PC-9 (cell line): ENCODE measurements around the gene NUP54. TPM values are rescaled to one million over a fixed set of nuclear protein-coding genes. Genes with fewer than 3 reads are reported as not detected.

Source experiments
- BruUV-seq: library from RNA; stranded (reverse); fragments of 400-500 nt; replicated peaks from 2 replicates; lab custom pipeline; 2021; lab: Mats Ljungman, UMichigan
- CTCF ChIA-PET: fragments of 300-600 bp; sonication (Branson Sonifier 250); formaldehyde crosslinking; loops from one replicate; lab custom pipeline; 2022; ENCODE audit warnings: antibody characterized with exemption; lab: Charles Lee
- POLR2A ChIA-PET: fragments of 300-600 bp; sonication (Branson Sonifier 250); formaldehyde crosslinking; loops from one replicate; lab custom pipeline; 2022; ENCODE audit warnings: antibody characterized with exemption; ENCODE audit not compliant: unreplicated experiment; lab: Charles Lee
- DNase-seq, 2 experiments: peaks; one replicate each; pipeline versions ENCODE4 v3.0.0 to v3.0.0-alpha.2; 2015 to 2022; ENCODE audit warnings: mixed read lengths in 1 of 2
- H2AFZ ChIP-seq: fragments of 200-600 bp; sonication (generic); 2 replicates; pipeline ENCODE4 v1.8.1; 2017; ENCODE audit warnings: antibody characterized with exemption
- H3F3A ChIP-seq: fragments of 200-600 bp; sonication (generic); 2 replicates; pipeline ENCODE4 v1.8.1; 2017; ENCODE audit warnings: antibody characterized with exemption, mild to moderate bottlenecking, low read depth; ENCODE audit not compliant: insufficient read depth
- H3K27ac ChIP-seq: fragments of 200-600 bp; sonication (generic); 2 replicates; pipeline ENCODE4 v1.6.1; 2016; ENCODE audit warnings: mixed run types
- H3K27me3 ChIP-seq: fragments of 200-600 bp; sonication (generic); 2 replicates; pipeline ENCODE4 v1.6.1; 2016; ENCODE audit warnings: low read depth, mixed run types; ENCODE audit not compliant: insufficient read depth
- H3K36me3 ChIP-seq: fragments of 200-600 bp; sonication (generic); 2 replicates; pipeline ENCODE4 v1.6.1; 2016; ENCODE audit warnings: low read depth, mixed run types
- H3K4me1 ChIP-seq: fragments of 200-600 bp; sonication (generic); replicated peaks from 2 replicates; pipeline ENCODE4 v1.6.1; 2016; ENCODE audit warnings: mixed run types; ENCODE audit not compliant: insufficient read depth
- H3K4me2 ChIP-seq: fragments of 200-600 bp; sonication (generic); 2 replicates; pipeline ENCODE4 v1.6.1; 2017; ENCODE audit warnings: mixed run types
- H3K4me3 ChIP-seq: fragments of 200-600 bp; sonication (generic); 2 replicates; pipeline ENCODE4 v1.6.1; 2016; ENCODE audit warnings: mixed run types
- H3K79me2 ChIP-seq: fragments of 200-600 bp; sonication (generic); 2 replicates; pipeline ENCODE4 v1.6.1; 2017; ENCODE audit warnings: low read depth, mixed run types
- H3K9me2 ChIP-seq: fragments of 200-600 bp; sonication (generic); 2 replicates; pipeline ENCODE4 v1.8.1; 2017; ENCODE audit warnings: mild to moderate bottlenecking; ENCODE audit not compliant: insufficient read depth
- H3K9me3 ChIP-seq: fragments of 200-600 bp; sonication (generic); 2 replicates; pipeline ENCODE4 v1.8.1; 2016; ENCODE audit warnings: low read depth; ENCODE audit not compliant: insufficient read depth
- H4K20me1 ChIP-seq: fragments of 200-600 bp; sonication (generic); 2 replicates; pipeline ENCODE4 v1.8.1; 2017; ENCODE audit not compliant: insufficient read depth
- EZH2 ChIP-seq: fragments of 200-600 bp; sonication (generic); IDR thresholded peaks from 2 replicates; pipeline ENCODE4 v1.8.0; 2017; ENCODE audit warnings: antibody characterized with exemption, low read depth
- intact Hi-C: fragments of 100-400 bp; cut with micrococcal nuclease; formaldehyde crosslinking; loops from one replicate; pipeline ENCODE4 v1.10.0; 2022; ENCODE audit not compliant: unreplicated experiment
- total RNA-seq: library from RNA; stranded (reverse); gene quantifications from 2 replicates; pipeline ENCODE4 v1.2.3, GENCODE V29; 2021
- TF ChIP-seq, protein P1 (sequence below): fragments of 200-600 bp; sonication (generic); conservative IDR thresholded peaks from 2 replicates; pipeline ENCODE4 v1.6.1; 2017; ENCODE audit warnings: mixed run types, antibody characterized with exemption, mild to moderate bottlenecking, moderate library complexity

The NUP54 gene
- total RNA-seq, 1 experiment from 2014 or later, result 30.9 TPM

DNA sequence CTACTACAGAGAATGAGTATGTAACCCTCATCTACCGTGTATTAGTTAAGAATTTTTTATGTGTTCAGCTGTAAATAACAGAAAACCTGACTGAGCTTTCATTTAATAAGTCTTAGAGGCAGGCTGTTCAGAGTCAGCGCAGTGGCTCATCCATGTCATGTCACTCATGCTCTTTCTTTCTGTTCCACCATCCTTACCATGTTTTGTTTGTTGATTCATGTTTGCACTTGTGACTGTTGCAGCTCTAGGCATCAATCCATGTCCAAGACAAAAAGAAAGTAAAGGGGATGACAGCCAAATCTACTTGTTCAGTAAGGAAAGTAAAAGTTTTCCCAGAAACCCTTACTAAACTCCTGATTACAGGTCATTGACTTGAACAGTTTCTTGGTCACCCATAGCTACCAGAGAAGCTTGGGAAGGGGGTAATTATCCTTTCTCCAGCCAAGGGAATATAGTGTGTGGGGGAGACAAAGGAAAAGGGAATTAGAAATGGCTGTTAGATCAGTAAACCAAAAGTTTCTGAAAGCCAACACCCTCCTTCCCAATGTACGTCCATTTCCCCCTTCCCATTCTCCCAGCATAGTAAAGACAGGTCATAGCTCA, 64.7 kb downstream of the NUP54 start:
- Histone ChIP-seq H3K4me2 (no peak overlapping the region), H3K27ac (no peak overlapping the region), H3K27me3 (no peaks in the 10 kb centered on the region), H3F3A (no peaks in the 10 kb centered on the region), H3K4me3 (no peak overlapping the region), H4K20me1 (no peaks in the 10 kb centered on the region), H3K79me2 (no peaks in the 10 kb centered on the region), H3K9me3 (no peaks in the 10 kb centered on the region), H3K36me3 (no peaks in the 10 kb centered on the region), H3K4me1 (peaks cover 5% of the 10 kb centered on the region; the same call in 1 of the 2 replicates), H3K9me2 (no peaks in the 10 kb centered on the region), H2AFZ (no peak overlapping the region)
- CTCF ChIA-PET, result interaction anchor here (0.6 kb wide), 1 partner anchor 291 kb away, joined by 3 read pairs; no protein-coding TSS in a partner anchor
- TF ChIP-seq, protein P1, sequence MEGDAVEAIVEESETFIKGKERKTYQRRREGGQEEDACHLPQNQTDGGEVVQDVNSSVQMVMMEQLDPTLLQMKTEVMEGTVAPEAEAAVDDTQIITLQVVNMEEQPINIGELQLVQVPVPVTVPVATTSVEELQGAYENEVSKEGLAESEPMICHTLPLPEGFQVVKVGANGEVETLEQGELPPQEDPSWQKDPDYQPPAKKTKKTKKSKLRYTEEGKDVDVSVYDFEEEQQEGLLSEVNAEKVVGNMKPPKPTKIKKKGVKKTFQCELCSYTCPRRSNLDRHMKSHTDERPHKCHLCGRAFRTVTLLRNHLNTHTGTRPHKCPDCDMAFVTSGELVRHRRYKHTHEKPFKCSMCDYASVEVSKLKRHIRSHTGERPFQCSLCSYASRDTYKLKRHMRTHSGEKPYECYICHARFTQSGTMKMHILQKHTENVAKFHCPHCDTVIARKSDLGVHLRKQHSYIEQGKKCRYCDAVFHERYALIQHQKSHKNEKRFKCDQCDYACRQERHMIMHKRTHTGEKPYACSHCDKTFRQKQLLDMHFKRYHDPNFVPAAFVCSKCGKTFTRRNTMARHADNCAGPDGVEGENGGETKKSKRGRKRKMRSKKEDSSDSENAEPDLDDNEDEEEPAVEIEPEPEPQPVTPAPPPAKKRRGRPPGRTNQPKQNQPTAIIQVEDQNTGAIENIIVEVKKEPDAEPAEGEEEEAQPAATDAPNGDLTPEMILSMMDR, result no peak
- TF ChIP-seq EZH2, result no peak
- DNase-seq, result no peak
- POLR2A ChIA-PET, result interaction anchor here (0.6 kb wide), 1 partner anchor 180 kb away, joined by 3 read pairs; no protein-coding TSS in a partner anchor
- intact Hi-C loops, result no loop called here
- BruUV-seq, result no TSS peak

DNA sequence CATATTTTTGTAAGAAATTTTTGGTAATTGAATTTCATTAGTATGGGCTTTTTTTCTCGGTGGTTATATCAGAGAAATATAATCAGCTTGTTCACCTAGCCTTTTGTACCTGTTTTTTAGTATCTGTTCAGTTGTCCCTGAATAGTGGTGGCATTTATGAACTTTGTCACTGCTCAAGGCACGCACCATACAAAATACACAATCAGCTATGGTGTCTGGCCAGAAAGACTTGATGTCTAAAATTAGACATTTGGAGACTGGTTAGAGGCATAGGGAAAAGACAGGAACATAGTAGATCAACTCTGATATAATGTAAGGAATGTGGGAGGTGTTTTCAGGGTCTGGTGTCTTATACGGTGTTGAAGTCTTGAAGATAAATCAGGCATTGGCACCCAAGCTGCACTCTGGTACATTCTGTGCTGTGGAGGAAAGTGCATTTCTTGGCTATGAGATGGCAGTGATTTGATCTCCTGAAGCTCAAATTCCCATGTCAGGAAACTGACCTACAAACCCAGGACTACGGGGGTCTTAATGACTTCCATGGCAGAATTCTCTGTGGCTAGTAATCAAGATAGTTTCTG, 70.1 kb downstream of the NUP54 start:
- TF ChIP-seq EZH2, result no peak
- TF ChIP-seq, protein P1, result no peak
- Histone ChIP-seq H3K4me2 (no peak overlapping the region), H3K4me3 (no peak overlapping the region), H3F3A (no peaks in the 10 kb centered on the region), H3K79me2 (no peaks in the 10 kb centered on the region), H3K27ac (no peak overlapping the region), H3K27me3 (no peaks in the 10 kb centered on the region), H2AFZ (no peak overlapping the region), H3K36me3 (no peaks in the 10 kb centered on the region), H3K9me3 (no peaks in the 10 kb centered on the region), H3K9me2 (no peaks in the 10 kb centered on the region), H4K20me1 (no peaks in the 10 kb centered on the region), H3K4me1 (no peaks in the 10 kb centered on the region)
- intact Hi-C loops, result no loop called here
- CTCF ChIA-PET, result no interaction called here
- BruUV-seq, result no TSS peak
- DNase-seq, result no peak
- POLR2A ChIA-PET, result no interaction called here

DNA sequence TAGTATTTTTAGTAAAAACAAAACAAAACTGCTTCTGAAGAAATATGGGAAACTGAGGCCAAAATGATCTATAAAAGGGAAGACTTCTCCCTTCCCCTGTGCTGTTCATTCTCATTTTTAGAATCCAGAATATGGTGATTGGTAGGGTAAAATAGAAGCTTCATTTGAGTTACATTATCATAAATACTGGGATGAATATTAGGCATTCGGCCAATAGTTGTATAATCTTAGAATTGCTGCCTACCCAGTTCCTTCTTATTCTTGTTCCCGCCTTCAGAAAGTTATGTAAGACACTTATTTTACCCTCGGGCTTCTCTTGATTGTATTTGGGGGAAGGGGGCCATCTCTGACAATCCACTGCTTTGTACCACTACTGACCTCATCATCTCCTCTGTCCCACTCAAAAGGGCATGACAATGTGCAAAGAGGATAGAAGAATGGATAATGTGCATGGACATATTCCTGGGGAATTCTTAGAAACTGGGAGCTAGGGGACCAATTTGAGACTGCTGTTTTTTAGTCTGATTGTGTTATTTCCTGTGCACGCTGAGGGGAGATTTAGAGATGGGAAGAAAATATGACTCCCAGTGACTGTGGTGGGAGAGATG, 73.1 kb downstream of the NUP54 start:
- intact Hi-C loops, result no loop called here
- H3K9me2 ChIP-seq, result no peaks in the 10 kb centered on the region
- H3K4me2 ChIP-seq, result no peak overlapping the region
- no TSS peak for BruUV-seq
- DNase-seq, result no peak
- no peaks in the 10 kb centered on the region for H3K36me3 ChIP-seq
- no peaks in the 10 kb centered on the region for H4K20me1 ChIP-seq
- no peak overlapping the region for H2AFZ ChIP-seq
- H3K27ac ChIP-seq, result no peak overlapping the region
- ChIA-PET CTCF (no interaction called here), POLR2A (no interaction called here)
- H3F3A ChIP-seq, result no peaks in the 10 kb centered on the region
- no peak for TF ChIP-seq EZH2
- TF ChIP-seq, protein P1, result no peak
- H3K4me1 ChIP-seq, result no peaks in the 10 kb centered on the region
- no peaks in the 10 kb centered on the region for H3K79me2 ChIP-seq
- H3K27me3 ChIP-seq, result no peaks in the 10 kb centered on the region
- no peaks in the 10 kb centered on the region for H3K9me3 ChIP-seq
- H3K4me3 ChIP-seq, result no peak overlapping the region
